Psoas muscle (tissue), 8 donors: ENCODE data around the gene TMEM196. TPM values are rescaled to one million over a fixed set of nuclear protein-coding genes. Genes with fewer than 3 reads are reported as not detected.
A peak's percentile ranks its signal among the peaks of the same experiment; 100 is the strongest.

ENCODE experiments used
- ATAC-seq, 4 donors: fragments of 200-7000 bp; cut with Tn5 transposase; one replicate each; pipeline ENCODE4 v1.9.1; 2020; ENCODE audit warnings: moderate library complexity in 3 of 4, mild to moderate bottlenecking in 2 of 4
- DNase-seq, 2 donors: peaks; one replicate each; pipeline ENCODE4 v3.0.0-alpha.2; 2020
- H3K27ac ChIP-seq: fragments of 200-600 bp; one replicate; pipeline ENCODE4 v1.8.0; 2022
- H3K27me3 ChIP-seq, 3 donors: fragments of 200-600 bp in 1 of 3; one replicate each; pipeline versions ENCODE4 v1.6.1 to v1.8.0; 2013 to 2022; ENCODE audit warnings: low read length in 2 of 3, mild to moderate bottlenecking in 2 of 3, moderate library complexity in 1 of 3; ENCODE audit not compliant: insufficient read depth in 3 of 3
- H3K36me3 ChIP-seq, 2 donors: fragments of 200-600 bp in 1 of 2; one replicate each; pipeline versions ENCODE4 v1.6.1 to v1.8.0; 2013 to 2022; ENCODE audit warnings: low read depth in 1 of 2, mild to moderate bottlenecking in 1 of 2, moderate library complexity in 1 of 2; ENCODE audit not compliant: insufficient read depth in 1 of 2
- H3K4me1 ChIP-seq: fragments of 200-600 bp; one replicate; pipeline ENCODE4 v1.8.0; 2022
- H3K4me3 ChIP-seq: fragments of 200-600 bp; one replicate; pipeline ENCODE4 v1.8.0; 2022; ENCODE audit warnings: mild to moderate bottlenecking
- H3K9me3 ChIP-seq: fragments of 200-600 bp; one replicate; pipeline ENCODE4 v1.8.0; 2022
- whole genome bisulfite sequencing, 3 donors: extraction: QIAGEN DNeasy Blood & Tissue Kit; methylation state at CpG; one replicate each; pipeline versions ENCODE4 v1.1.6 to v1.1.7; 2013; 5-methylcytosine and 5-hydroxymethylcytosine counted together
- intact Hi-C, 2 donors: fragments of 100-400 bp; cut with DNase I; formaldehyde crosslinking; loops; one replicate each; pipeline versions ENCODE4 v1.11.0 to v1.14.2; 2022
- long read RNA-seq, 2 donors: library from polyadenylated mRNA; unstranded; transcript quantifications; one replicate each; pipeline ENCODE4 v2.0.0, GENCODE V29; 2021
- polyA plus RNA-seq, 3 donors: library from polyadenylated mRNA; stranded (reverse); fragments of 200-250 nt; gene quantifications; one replicate each; pipeline ENCODE4 v1.2.3, GENCODE V29; 2013
- total RNA-seq, 4 donors: library from RNA; stranded (reverse); fragmentation: NEBNext Ultra II Directional in 2 of 4; extraction: Animal tissue kit (Norgen Biotek cat#: 25700) in 2 of 4; gene quantifications; one replicate each; pipeline versions ENCODE4 v1.2.1 to v1.2.4, GENCODE V29; 2021 to 2023
- TF ChIP-seq, protein P1 (sequence below): fragments of 200-600 bp; IDR thresholded peaks from one replicate; pipeline ENCODE4 v1.8.0; 2022; ENCODE audit warnings: antibody characterized with exemption
- donor health status: healthy with polysubstance abuse.
- donor health status: DM: no; HTN: no; CAD: no; lungs with moderate emphysema.
- donor health status: Bipolar disorder and iron deficiency.
- donor health status: healthy.
- donor health status: DM: yes; HTN: yes; CAD: no.
- donor health status: DM: no; HTN: no; CAD: no.
- donor health status: DM: no; HTN: no; CAD: no.
- donor health status: DM: yes; HTN: yes; CAD: no.

Gene TMEM196
- total RNA-seq (not detected), polyA plus RNA-seq (not detected)
- long read RNA-seq, donor 1: 0 reads
- long read RNA-seq, donor 2: 0 reads

DNA sequence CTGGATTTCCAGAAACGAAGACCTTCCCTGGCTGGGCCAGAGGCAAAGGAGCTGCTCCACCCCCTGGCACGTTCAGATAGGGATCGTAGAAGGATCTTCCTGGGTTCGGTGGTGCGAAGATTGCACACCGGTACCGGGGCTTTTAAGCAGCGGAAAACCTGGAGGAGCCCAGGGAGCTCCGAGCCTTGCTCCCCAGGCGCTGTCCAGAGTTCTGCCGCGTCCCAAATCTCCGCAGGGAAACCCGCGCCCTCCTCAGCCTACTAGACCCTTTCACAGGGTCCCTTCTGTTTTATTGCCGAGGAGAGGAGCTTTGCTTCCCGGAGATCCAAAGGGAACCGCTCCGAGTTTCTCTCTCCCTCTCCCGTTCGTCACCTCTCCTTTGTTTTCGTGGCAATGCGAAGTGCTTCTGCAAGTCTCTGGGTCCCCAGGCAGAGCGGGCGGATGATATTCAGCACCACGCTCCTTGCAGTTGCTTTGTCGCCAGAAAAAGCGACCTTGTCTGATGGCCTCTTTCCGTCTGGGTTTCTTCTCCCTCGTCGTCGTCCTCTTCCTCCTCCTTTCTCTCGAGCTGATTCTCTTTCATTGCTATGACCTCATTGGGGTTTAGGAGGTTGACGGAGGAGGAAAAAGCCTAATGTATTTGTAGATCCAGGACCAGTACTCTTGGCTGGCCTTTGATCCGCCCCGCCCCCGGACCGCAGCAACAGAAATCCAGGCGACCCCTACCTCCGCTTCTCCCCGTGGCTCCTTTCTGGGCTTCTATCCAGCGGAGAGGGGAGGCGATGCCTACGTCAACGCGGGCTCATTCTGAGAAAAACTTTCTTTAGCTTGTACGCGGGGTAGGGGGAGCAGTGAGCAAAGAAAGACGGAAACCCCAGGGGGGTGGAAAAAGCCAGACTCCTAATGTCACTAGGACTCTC is at the start of gene TMEM196:
Gene TMEM196, minus strand, starts transcription at position 777 of the 920 bp plus-strand sequence. CDS start 921 bp downstream, outside the sequence.
- H3K27me3 ChIP-seq: peaks cover 6 to 20% (median 9%) of the 10 kb centered on the region in 3 donors
- H3K9me3 ChIP-seq: no peaks in the 10 kb centered on the region
- H3K27ac ChIP-seq: no peak within 1 kb of the TSS
- ATAC-seq (no peak), DNase-seq (no peak)
- no peaks in the 10 kb centered on the region for H3K4me1 ChIP-seq
- TF ChIP-seq, protein P1, sequence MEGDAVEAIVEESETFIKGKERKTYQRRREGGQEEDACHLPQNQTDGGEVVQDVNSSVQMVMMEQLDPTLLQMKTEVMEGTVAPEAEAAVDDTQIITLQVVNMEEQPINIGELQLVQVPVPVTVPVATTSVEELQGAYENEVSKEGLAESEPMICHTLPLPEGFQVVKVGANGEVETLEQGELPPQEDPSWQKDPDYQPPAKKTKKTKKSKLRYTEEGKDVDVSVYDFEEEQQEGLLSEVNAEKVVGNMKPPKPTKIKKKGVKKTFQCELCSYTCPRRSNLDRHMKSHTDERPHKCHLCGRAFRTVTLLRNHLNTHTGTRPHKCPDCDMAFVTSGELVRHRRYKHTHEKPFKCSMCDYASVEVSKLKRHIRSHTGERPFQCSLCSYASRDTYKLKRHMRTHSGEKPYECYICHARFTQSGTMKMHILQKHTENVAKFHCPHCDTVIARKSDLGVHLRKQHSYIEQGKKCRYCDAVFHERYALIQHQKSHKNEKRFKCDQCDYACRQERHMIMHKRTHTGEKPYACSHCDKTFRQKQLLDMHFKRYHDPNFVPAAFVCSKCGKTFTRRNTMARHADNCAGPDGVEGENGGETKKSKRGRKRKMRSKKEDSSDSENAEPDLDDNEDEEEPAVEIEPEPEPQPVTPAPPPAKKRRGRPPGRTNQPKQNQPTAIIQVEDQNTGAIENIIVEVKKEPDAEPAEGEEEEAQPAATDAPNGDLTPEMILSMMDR: no peak
- peak within 1 kb of the TSS; percentile 25 for H3K4me3 ChIP-seq
- WGBS, 3 donors: 0 to 2% (median 1%) methylated on average over 49 of the region's 49 CpGs
- intact Hi-C loops: no loop called here
- no peaks in the 10 kb centered on the region for H3K36me3 ChIP-seq

DNA sequence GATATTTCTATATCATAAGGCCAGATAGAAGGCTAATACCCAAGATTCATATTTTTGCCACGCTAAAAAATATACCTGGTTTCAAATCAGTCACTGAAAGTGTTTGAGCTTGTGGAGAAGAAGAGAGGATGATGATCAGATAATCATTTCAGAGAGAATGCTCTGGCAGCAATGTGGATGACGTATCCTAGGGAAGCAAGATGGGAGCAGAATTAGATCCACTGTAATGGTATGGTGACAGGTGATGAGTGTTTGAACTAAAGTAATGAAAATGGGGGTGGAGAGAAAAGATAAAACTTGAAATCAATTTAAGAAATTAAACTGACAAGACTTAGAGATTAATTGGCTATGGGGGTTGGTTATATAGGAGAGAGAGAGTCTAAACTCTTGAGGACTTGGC is 42.7 kb upstream of the TMEM196 start:
- H3K4me1 ChIP-seq: no peaks in the 10 kb centered on the region
- DNase-seq (no peak), ATAC-seq (no peak)
- H3K4me3 ChIP-seq: no peak overlapping the region
- H3K27me3 ChIP-seq: no peaks in the 10 kb centered on the region
- H3K9me3 ChIP-seq: no peaks in the 10 kb centered on the region
- no peaks in the 10 kb centered on the region for H3K36me3 ChIP-seq
- TF ChIP-seq, protein P1: no peak
- intact Hi-C loops: no loop called here
- WGBS, 3 donors: 65 to 77% (median 73%) methylated on average over 2 of the region's 2 CpGs
- no peak overlapping the region for H3K27ac ChIP-seq

DNA sequence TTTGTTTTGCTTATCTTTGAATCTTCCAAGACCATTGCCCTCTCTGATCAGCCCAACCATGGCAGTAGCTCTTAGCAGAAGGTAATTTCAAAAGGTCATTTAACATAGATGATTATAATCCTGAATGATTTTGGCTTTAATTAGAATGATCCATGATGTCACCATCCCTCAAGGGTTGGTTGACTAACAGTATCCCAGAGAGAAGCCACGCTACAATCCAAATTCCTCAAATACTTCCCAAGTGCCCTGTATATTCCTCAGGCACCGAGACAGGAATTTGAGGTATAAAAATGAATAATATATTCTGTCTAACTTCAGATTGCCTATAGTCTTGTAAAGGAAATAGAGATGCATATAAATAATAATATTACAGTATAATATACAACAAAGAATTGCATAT is 42.1 kb upstream of the TMEM196 start:
- 25 to 37% (median 30%) methylated on average over 2 of the region's 2 CpGs for WGBS, 3 donors
- TF ChIP-seq, protein P1: no peak
- intact Hi-C loops: no loop called here

DNA sequence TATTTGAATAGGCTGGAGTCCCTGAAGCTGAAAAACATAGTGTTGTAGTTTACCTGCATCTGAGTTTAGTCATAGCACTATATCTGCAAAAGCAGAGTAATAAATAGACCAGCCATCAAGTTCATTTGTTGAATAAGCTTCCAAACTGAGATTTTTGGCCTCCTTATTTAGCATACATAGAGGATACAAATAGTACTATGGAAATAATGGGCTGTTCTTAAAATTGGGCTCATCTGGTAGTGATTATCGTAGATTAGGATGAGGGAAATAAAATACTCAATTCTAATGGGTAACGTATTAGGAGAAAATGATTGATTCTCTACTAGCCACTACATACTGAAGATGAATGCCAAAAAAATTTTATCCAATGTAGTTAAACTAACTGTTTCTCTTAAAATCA is 41.4 kb upstream of the TMEM196 start:
- no peak overlapping the region for H3K4me3 ChIP-seq
- ATAC-seq (no peak), DNase-seq (no peak)
- H3K27me3 ChIP-seq: no peaks in the 10 kb centered on the region
- WGBS, 3 donors: 74 to 78% (median 75%) methylated on average over 2 of the region's 2 CpGs
- no peaks in the 10 kb centered on the region for H3K4me1 ChIP-seq
- H3K9me3 ChIP-seq: no peaks in the 10 kb centered on the region
- TF ChIP-seq, protein P1: no peak
- intact Hi-C loops: no loop called here
- no peak overlapping the region for H3K27ac ChIP-seq
- H3K36me3 ChIP-seq: no peaks in the 10 kb centered on the region

More for the DNA sequence above, 42.1 kb upstream of the TMEM196 start:
- no peaks in the 10 kb centered on the region for H3K4me1 ChIP-seq
- DNase-seq (no peak), ATAC-seq (no peak)
- no peaks in the 10 kb centered on the region for H3K27me3 ChIP-seq
- H3K4me3 ChIP-seq: no peak overlapping the region
- no peaks in the 10 kb centered on the region for H3K36me3 ChIP-seq
- H3K27ac ChIP-seq: no peak overlapping the region
- H3K9me3 ChIP-seq: no peaks in the 10 kb centered on the region
